Psoas muscle (tissue), 8 donors: ENCODE measurements around the gene OR4Q2. TPM values are rescaled to one million over a fixed set of nuclear protein-coding genes. Genes with fewer than 3 reads are reported as not detected.

Source experiments
- ATAC-seq, 4 donors: fragments of 200-7000 bp; cut with Tn5 transposase; one replicate each; pipeline ENCODE4 v1.9.1; 2020; ENCODE audit warnings: moderate library complexity in 3 of 4, mild to moderate bottlenecking in 2 of 4
- DNase-seq, 2 donors: peaks; one replicate each; pipeline ENCODE4 v3.0.0-alpha.2; 2020
- H3K27ac ChIP-seq: fragments of 200-600 bp; one replicate; pipeline ENCODE4 v1.8.0; 2022
- H3K27me3 ChIP-seq, 3 donors: fragments of 200-600 bp in 1 of 3; one replicate each; pipeline versions ENCODE4 v1.6.1 to v1.8.0; 2013 to 2022; ENCODE audit warnings: low read length in 2 of 3, mild to moderate bottlenecking in 2 of 3, moderate library complexity in 1 of 3; ENCODE audit not compliant: insufficient read depth in 3 of 3
- H3K36me3 ChIP-seq, 2 donors: fragments of 200-600 bp in 1 of 2; one replicate each; pipeline versions ENCODE4 v1.6.1 to v1.8.0; 2013 to 2022; ENCODE audit warnings: low read depth in 1 of 2, mild to moderate bottlenecking in 1 of 2, moderate library complexity in 1 of 2; ENCODE audit not compliant: insufficient read depth in 1 of 2
- H3K4me1 ChIP-seq: fragments of 200-600 bp; one replicate; pipeline ENCODE4 v1.8.0; 2022
- H3K4me3 ChIP-seq: fragments of 200-600 bp; one replicate; pipeline ENCODE4 v1.8.0; 2022; ENCODE audit warnings: mild to moderate bottlenecking
- H3K9me3 ChIP-seq: fragments of 200-600 bp; one replicate; pipeline ENCODE4 v1.8.0; 2022
- CTCF ChIP-seq: fragments of 200-600 bp; IDR thresholded peaks from one replicate; pipeline ENCODE4 v1.8.0; 2022; ENCODE audit warnings: antibody characterized with exemption
- WGBS, 3 donors: extraction: QIAGEN DNeasy Blood & Tissue Kit; methylation state at CpG; one replicate each; pipeline versions ENCODE4 v1.1.6 to v1.1.7; 2013; 5-methylcytosine and 5-hydroxymethylcytosine counted together
- intact Hi-C, 2 donors: fragments of 100-400 bp; cut with DNase I; formaldehyde crosslinking; loops; one replicate each; pipeline versions ENCODE4 v1.11.0 to v1.14.2; 2022
- polyA plus RNA-seq, 3 donors: library from polyadenylated mRNA; stranded (reverse); fragments of 200-250 nt; gene quantifications; one replicate each; pipeline ENCODE4 v1.2.3, GENCODE V29; 2013
- total RNA-seq, 4 donors: library from RNA; stranded (reverse); fragmentation: NEBNext Ultra II Directional in 2 of 4; extraction: Animal tissue kit (Norgen Biotek cat#: 25700) in 2 of 4; gene quantifications; one replicate each; pipeline versions ENCODE4 v1.2.1 to v1.2.4, GENCODE V29; 2021 to 2023
- donor health status: healthy with polysubstance abuse.
- donor health status: DM: no; HTN: no; CAD: no; lungs with moderate emphysema.
- donor health status: Bipolar disorder and iron deficiency.
- donor health status: healthy.
- donor health status: DM: yes; HTN: yes; CAD: no.
- donor health status: DM: no; HTN: no; CAD: no.
- donor health status: DM: no; HTN: no; CAD: no.
- donor health status: DM: yes; HTN: yes; CAD: no.

The OR4Q2 gene
- total and polyA plus RNA-seq, 7 donors, result not detected

- Histone ChIP-seq H3K36me3 (no peaks in the 10 kb centered on the region), H3K4me1 (no peaks in the 10 kb centered on the region), H3K27ac (no peak overlapping the region), H3K9me3 (no peaks in the 10 kb centered on the region), H3K4me3 (no peak overlapping the region), H3K27me3 (no peaks in the 10 kb centered on the region)
- intact Hi-C loops, result no loop called here
- no peak for TF ChIP-seq CTCF
- DNase-seq (no peak), ATAC-seq (no peak)
- 68 to 76% (median 76%) methylated on average over 7 of the region's 7 CpGs for WGBS, 3 donors
Observed at GRCh38 chr14:20002319-20002718, 356 bp downstream of the OR4Q2 start.

- ATAC-seq, result no peak
- Histone ChIP-seq H3K4me3 (no peak overlapping the region), H3K4me1 (no peaks in the 10 kb centered on the region), H3K27ac (no peak overlapping the region), H3K36me3 (no peaks in the 10 kb centered on the region), H3K27me3 (no peaks in the 10 kb centered on the region), H3K9me3 (no peaks in the 10 kb centered on the region)
- DNase-seq, result no peak
- TF ChIP-seq CTCF, result no peak
- intact Hi-C loops, result no loop called here
Observed at GRCh38 chr14:20008156-20008555, 6.2 kb downstream of the OR4Q2 start.

- Histone ChIP-seq H3K27me3 (no peaks in the 10 kb centered on the region), H3K4me3 (no peak within 1 kb of the TSS), H3K9me3 (no peaks in the 10 kb centered on the region), H3K4me1 (no peaks in the 10 kb centered on the region), H3K36me3 (no peaks in the 10 kb centered on the region), H3K27ac (no peak within 1 kb of the TSS)
- WGBS, 3 donors, result 64 to 71% (median 69%) methylated on average over 2 of the region's 2 CpGs
- ATAC-seq (no peak), DNase-seq (no peak)
- intact Hi-C loops, result no loop called here
- TF ChIP-seq CTCF, result no peak
Observed at GRCh38 chr14:20019257-20019865, 17.4 kb downstream of the OR4Q2 start, which contains the start of gene OR4K14. Gene OR4K14 (minus strand): TSS chr14:20019307. CDS start chr14:20015193, 4,114 bp downstream.

GRCh38 chr14:20031058-20031457, 29.1 kb downstream of the OR4Q2 start:
- Histone ChIP-seq H3K27me3 (no peaks in the 10 kb centered on the region), H3K9me3 (no peaks in the 10 kb centered on the region), H3K27ac (no peak overlapping the region), H3K4me3 (no peak overlapping the region), H3K4me1 (no peaks in the 10 kb centered on the region), H3K36me3 (no peaks in the 10 kb centered on the region)
- DNase-seq, result no peak
- intact Hi-C loops, result no loop called here
- ATAC-seq, result no peak
- TF ChIP-seq CTCF, result no peak
- WGBS, 3 donors, result 71 to 72% (median 71%) methylated on average over 6 of the region's 6 CpGs

GRCh38 chr14:20035449-20035848, 33.5 kb downstream of the OR4Q2 start:
- 52 to 62% (median 60%) methylated on average over 3 of the region's 3 CpGs for WGBS, 3 donors
- no peak for ATAC-seq
- intact Hi-C loops, result no loop called here
- Histone ChIP-seq H3K27me3 (no peaks in the 10 kb centered on the region), H3K27ac (no peak overlapping the region), H3K4me3 (no peak overlapping the region), H3K36me3 (no peaks in the 10 kb centered on the region), H3K4me1 (no peaks in the 10 kb centered on the region), H3K9me3 (no peaks in the 10 kb centered on the region)
- TF ChIP-seq CTCF, result no peak
- no peak for DNase-seq
